BLaER1 treated with 17β-estradiol and CSF1 and Interleukin-3, amounts not matched to agents 10 nM and 100 nM (cell line): ENCODE results near the gene RPL29.
"Not testable (repeated sequence)": the region's sequence is repeated elsewhere in the genome, so short reads cannot be mapped to it uniquely, and the experiment has no call there.

Experiments
- H3K27ac ChIP-seq, 11 experiments: shearing (Covaris generic); formaldehyde crosslinking; 2 replicates each; pipeline ENCODE4 v1.8.1; 2022
- H3K27me3 ChIP-seq, 11 experiments: shearing (Covaris generic); formaldehyde crosslinking; 2 replicates each; pipeline ENCODE4 v1.8.1; 2022
- H3K36me3 ChIP-seq, 11 experiments: shearing (Covaris generic); formaldehyde crosslinking; 2 replicates each; pipeline ENCODE4 v1.8.1; 2022
- H3K4me1 ChIP-seq, 10 experiments: shearing (Covaris generic); formaldehyde crosslinking; 2 replicates each; pipeline ENCODE4 v1.8.1; 2022
- H3K4me2 ChIP-seq, 11 experiments: shearing (Covaris generic); formaldehyde crosslinking; 2 replicates each; pipeline ENCODE4 v1.8.1; 2022
- H3K4me3 ChIP-seq, 10 experiments: shearing (Covaris generic); formaldehyde crosslinking; 2 replicates each; pipeline ENCODE4 v1.8.1; 2022
- H3K9ac ChIP-seq, 11 experiments: shearing (Covaris generic); formaldehyde crosslinking; 2 replicates each; pipeline ENCODE4 v1.8.1; 2022
- H3K9me3 ChIP-seq, 11 experiments: shearing (Covaris generic); formaldehyde crosslinking; replicated peaks in 1 of 11; 2 replicates each; pipeline ENCODE4 v1.8.1; 2022
- H4K20me1 ChIP-seq, 11 experiments: shearing (Covaris generic); formaldehyde crosslinking; 2 replicates each; pipeline ENCODE4 v1.8.1; 2022
- Cebpa-rat ChIP-seq, 11 experiments: shearing (Covaris generic); IDR thresholded peaks; 2 replicates each; pipeline ENCODE4 v1.8.1; 2022

The RPL29 gene

DNA sequence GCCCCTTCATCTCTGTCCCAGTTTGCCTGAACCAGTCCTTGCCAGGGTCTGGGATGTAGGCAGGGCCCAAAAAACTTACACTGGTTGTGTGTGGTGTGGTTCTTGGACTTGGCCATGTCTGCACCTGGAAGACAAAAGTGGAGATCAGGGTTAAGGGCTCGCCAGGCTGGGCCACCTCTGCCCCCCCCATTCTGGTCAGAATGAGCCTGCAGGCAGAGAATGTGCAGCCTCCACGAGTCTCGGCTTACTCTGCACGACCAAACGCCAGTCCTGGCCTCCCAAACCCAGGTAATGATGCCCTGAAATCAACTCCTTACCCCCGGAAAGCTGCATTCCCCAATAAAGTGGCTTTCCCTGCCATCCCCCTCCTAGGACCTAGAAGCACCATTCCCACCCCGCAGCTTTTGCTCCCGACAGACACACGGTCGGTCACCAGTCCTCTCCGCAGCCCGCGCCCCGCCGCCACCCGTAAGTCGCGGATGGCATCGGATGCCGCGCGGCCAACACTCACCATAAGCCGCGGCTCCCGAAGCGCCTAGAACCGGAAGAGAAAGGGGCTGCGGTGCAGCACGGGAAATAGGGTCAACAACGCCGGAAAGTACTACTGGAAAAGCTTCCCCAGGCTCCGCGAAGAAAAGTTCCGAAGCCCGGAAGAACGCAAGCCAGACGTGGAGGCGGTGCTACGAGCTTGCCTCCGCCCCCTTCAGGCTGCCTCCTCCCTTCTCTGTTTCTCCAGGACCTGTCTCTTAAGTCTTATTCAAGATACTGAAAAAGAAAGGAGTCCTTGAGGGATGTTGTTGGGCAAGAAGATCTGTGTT, at the start of gene RPL29:
Gene RPL29 (minus strand): TSS at position 550 of the 818 bp plus-strand sequence. CDS start 434 bp downstream, at position 116.
- TF ChIP-seq Cebpa-rat (IDR thresholded peaks at IDR 0.05), result no peak
- H3K4me3 ChIP-seq, result peak within 1 kb of the TSS; percentile 75 to 97 (median 90)
- H3K27me3 ChIP-seq, result no peaks in the 10 kb centered on the region
- peaks cover 40 to 45% (median 42%) of the 10 kb centered on the region in 11 experiments for H3K36me3 ChIP-seq
- no peaks in the 10 kb centered on the region for H3K9me3 ChIP-seq
- peak within 1 kb of the TSS; percentile 94 to 99 (median 97) for H3K9ac ChIP-seq
- peak within 1 kb of the TSS; percentile 85 to 98 (median 95) for H3K27ac ChIP-seq
- peak within 1 kb of the TSS; percentile 97 to 100 (median 100) for H3K4me2 ChIP-seq
- peaks cover 37 to 48% (median 44%) of the 10 kb centered on the region in 10 experiments for H3K4me1 ChIP-seq
- peaks cover 33 to 45% (median 39%) of the 10 kb centered on the region in 11 experiments; a peak in 21 of 22 replicates for H4K20me1 ChIP-seq

DNA sequence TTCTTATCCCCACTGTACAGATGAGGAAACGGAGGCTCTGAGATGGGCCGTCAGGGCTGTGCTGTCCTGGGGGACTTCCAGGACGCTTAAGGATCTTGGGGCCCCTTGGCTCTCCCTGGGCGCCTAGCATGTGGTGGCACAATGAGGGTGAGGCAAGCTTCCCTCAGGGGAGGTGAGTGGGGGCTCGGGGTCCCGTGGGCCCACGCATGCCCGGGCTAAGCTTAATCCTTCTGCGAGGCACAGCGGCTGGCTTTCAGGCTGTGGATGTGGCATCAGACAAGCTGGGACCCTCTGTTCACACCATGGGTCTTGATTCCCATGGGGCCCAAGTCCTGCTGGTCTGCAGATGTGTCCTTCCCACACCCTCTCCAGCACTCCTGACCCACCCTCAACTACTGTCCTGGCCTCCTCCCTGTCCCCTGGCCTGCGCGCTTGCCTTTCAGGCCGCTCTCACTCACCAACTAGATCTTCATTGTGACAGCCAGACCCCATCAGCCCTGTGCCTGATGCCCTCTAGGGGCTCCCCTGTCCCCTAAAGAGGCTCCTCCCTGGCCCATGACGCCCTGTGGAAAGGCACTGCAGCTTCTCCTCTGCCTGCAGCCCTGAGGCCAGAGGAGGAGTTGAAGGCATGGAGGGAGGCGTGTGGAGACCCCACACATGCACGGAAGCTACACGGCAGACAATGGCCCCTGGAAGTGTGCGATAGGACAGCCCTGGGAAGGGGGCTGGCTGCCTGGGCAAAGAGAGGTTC, 49.3 kb upstream of the RPL29 start:
- Histone ChIP-seq H3K4me3 (no peak overlapping the region), H3K9ac (peak overlapping the region in 3 of 11 experiments; percentile 12 to 44 (median 32); a peak in 3 of 22 replicates), H3K4me2 (peak overlapping the region in 10 of 11 experiments; percentile 20 to 54 (median 36); a peak in 18 of 22 replicates), H3K27ac (peak overlapping the region in 2 of 11 experiments; percentile 13 to 31; a peak in 3 of 22 replicates), H3K4me1 (peaks cover 27 to 75% (median 69%) of the 10 kb centered on the region in 10 experiments), H3K9me3 (no peaks in the 10 kb centered on the region), H3K27me3 (no peaks in the 10 kb centered on the region), H4K20me1 (peaks cover 0 to 28% (median 10%) of the 10 kb centered on the region in 11 experiments; a peak in 12 of 22 replicates), H3K36me3 (peaks cover 16 to 30% (median 23%) of the 10 kb centered on the region in 11 experiments)
- no peak for TF ChIP-seq Cebpa-rat (IDR thresholded peaks at IDR 0.05)

DNA sequence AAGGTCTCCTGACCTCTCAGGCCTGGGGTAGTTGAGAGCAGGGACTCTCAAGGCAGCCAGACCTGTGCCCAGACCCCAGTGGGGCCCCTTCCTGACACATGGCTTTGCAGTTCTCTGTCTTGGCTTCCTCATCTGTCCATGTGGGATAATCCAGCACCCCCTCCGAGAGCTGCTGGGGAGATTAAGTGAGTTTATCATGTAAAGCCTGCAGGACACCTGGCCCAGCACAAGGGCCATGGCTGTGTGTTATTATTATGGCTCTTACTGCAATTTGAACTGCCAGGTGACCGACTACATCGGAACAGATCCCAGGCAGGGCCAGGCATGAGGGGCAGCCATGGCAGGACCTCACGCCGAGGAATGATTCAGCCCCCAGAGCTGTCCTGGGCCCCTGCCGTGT, 48.1 kb upstream of the RPL29 start:
- Histone ChIP-seq H3K4me2 (peak overlapping the region in 1 of 11 experiments; percentile 5; a peak in 1 of 22 replicates), H3K9ac (no peak overlapping the region), H4K20me1 (peaks cover 0 to 16% (median 2%) of the 10 kb centered on the region in 11 experiments; a peak in 5 of 22 replicates), H3K27ac (no peak overlapping the region), H3K9me3 (no peaks in the 10 kb centered on the region), H3K27me3 (no peaks in the 10 kb centered on the region), H3K36me3 (peaks cover 3 to 17% (median 12%) of the 10 kb centered on the region in 11 experiments; a peak in 18 of 22 replicates), H3K4me3 (no peak overlapping the region), H3K4me1 (peaks cover 17 to 65% (median 58%) of the 10 kb centered on the region in 10 experiments; a peak in 19 of 20 replicates)
- no peak for TF ChIP-seq Cebpa-rat (IDR thresholded peaks at IDR 0.05)

DNA sequence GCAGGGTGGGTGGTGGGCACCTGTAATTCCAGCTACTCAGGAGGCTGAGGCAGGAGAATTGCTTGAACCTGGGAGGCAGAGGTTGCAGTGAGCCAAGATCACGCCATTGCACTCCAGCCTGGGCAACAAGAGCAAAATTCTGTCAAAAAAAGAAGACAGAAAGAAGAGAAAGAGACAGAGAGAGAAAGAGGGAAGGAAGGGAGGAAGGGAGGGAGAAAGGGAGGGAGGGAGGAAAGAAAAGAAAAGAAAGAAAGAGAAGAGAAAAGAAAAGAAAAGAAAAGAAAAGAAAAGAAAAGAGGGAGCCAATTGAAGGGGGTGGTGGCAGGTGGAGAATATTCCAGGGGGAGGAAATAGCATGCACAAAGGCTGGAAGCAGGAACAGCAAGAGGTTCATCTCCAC, 47.3 kb upstream of the RPL29 start:
- H3K4me1 ChIP-seq, result peaks cover 17 to 64% (median 56%) of the 10 kb centered on the region in 10 experiments; a peak in 19 of 20 replicates
- H4K20me1 ChIP-seq, H3K27me3 ChIP-seq, H3K27ac ChIP-seq, H3K9ac ChIP-seq, H3K9me3 ChIP-seq, H3K4me3 ChIP-seq, H3K36me3 ChIP-seq: not testable (repeated sequence)
- peak overlapping the region in 1 of 11 experiments; percentile 5; a peak in 1 of 22 replicates for H3K4me2 ChIP-seq

DNA sequence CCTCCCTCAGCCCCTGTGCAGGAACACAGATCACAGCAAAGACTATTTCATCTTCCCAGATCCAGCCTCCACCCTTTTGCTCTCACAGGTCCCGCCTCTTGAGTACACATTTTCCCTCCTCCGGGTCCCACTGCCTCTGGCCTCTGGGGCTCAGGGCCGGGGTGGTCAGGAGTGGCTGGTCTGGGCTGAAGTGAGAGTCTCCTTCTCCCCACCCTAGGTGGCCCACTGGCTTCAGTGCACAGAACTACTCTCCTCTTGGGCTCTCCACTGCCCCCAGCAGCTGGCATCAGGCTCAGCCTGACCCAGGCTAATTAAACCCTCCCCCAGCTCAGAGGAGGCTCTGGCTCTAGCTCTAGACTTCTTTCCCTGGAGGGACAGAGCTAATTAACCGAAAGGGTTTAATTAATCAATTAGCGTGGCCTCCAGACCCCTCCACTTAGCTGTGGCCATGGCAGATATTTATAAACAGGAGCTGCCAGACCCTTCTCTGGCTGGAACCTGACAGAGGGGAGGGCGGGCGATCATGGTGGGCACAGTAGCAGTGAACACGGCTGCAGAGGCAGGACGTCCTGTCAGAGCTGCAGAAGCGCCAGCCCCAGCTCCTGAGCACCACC, 45.5 kb upstream of the RPL29 start:
- Histone ChIP-seq H4K20me1 (no peaks in the 10 kb centered on the region; a peak in 1 of 22 replicates), H3K27me3 (no peaks in the 10 kb centered on the region), H3K27ac (no peak overlapping the region), H3K4me1 (peaks cover 5 to 64% (median 55%) of the 10 kb centered on the region in 10 experiments; a peak in 19 of 20 replicates), H3K9ac (0 out of 22 replicates have a peak overlapping the region, but pooled peaks of 1 of the 11 experiments have one; percentile 2), H3K36me3 (no peaks in the 10 kb centered on the region), H3K9me3 (no peaks in the 10 kb centered on the region), H3K4me2 (peak overlapping the region in 6 of 11 experiments; percentile 28 to 47 (median 38); a peak in 9 of 22 replicates), H3K4me3 (no peak overlapping the region)
- TF ChIP-seq Cebpa-rat (IDR thresholded peaks at IDR 0.05), result no peak

DNA sequence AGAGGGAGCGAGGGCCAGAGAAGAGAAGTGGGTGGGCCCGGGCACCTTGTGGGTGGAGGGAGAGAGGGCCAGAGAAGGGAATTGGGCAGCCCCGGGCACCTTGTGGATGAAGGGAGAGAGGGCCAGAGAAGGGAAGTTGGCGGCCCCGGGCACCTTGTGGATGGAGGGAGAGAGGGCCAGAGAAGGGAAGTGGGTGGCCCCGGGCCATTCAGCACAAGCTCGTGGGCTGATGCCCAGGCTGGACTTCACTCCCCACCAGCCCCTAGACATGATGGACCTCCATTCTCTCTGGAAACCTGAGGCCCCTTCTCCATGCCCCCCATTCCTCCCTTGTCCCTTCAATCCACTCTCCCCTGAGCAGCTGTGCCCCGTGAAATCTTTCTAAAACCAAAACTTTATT, 44.9 kb upstream of the RPL29 start:
- H3K9me3 ChIP-seq, result no peaks in the 10 kb centered on the region
- no peaks in the 10 kb centered on the region for H4K20me1 ChIP-seq
- no peak overlapping the region for H3K27ac ChIP-seq
- no peak overlapping the region for H3K4me2 ChIP-seq
- no peak for TF ChIP-seq Cebpa-rat (IDR thresholded peaks at IDR 0.05)
- no peak overlapping the region for H3K4me3 ChIP-seq
- H3K27me3 ChIP-seq, result no peaks in the 10 kb centered on the region
- 0 out of 22 replicates have a peak overlapping the region, but pooled peaks of 1 of the 11 experiments have one; percentile 2 for H3K9ac ChIP-seq
- H3K4me1 ChIP-seq, result peaks cover 0 to 64% (median 55%) of the 10 kb centered on the region in 10 experiments; a peak in 17 of 20 replicates
- no peaks in the 10 kb centered on the region for H3K36me3 ChIP-seq

DNA sequence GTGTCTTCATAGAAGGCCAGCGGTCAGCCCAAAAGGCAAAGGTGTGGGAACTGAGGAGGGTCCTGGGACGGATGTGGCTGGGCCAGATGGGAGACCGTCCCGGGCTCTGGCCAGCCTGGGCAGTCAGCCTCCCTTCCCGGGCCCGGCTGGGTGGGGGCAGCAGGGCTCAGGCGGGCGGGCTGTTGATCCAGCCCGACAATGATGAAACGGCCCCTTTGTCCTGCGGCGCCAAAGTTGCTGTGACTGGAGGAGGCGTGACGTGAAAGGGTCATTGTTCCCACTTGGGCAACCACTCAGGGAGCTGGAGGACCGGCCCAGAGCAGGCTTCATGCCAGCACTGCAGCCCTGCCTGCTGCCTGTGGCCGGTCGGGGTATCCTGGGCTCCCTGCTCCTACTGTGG, 44.2 kb upstream of the RPL29 start:
- Histone ChIP-seq H3K4me2 (no peak overlapping the region), H3K27me3 (no peaks in the 10 kb centered on the region), H3K4me3 (no peak overlapping the region), H3K9me3 (no peaks in the 10 kb centered on the region), H3K9ac (no peak overlapping the region), H4K20me1 (no peaks in the 10 kb centered on the region), H3K36me3 (no peaks in the 10 kb centered on the region), H3K4me1 (peaks cover 0 to 60% (median 49%) of the 10 kb centered on the region in 10 experiments; a peak in 17 of 20 replicates), H3K27ac (no peak overlapping the region)
- TF ChIP-seq Cebpa-rat (IDR thresholded peaks at IDR 0.05), result no peak

DNA sequence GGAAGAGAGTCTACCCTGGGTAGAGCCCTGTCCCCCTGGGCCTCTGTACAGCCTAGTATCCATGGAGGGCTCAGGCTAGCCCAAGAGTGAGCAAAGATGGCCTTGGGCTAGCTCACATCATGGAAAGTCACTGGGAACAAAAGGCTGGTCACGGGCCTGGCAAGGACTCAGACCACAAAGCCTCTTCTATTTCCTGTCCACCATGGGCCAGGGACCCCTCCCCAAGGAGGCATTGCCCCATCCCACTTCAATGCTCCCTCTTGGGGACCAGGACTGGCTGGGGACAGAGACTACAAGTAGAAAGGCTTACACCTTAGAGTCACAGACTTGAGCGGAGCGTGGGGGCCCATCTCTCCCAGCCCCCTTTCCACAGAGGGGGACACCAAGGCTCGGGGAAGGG, 43.7 kb upstream of the RPL29 start:
- Histone ChIP-seq H3K4me1 (peaks cover 0 to 56% (median 45%) of the 10 kb centered on the region in 10 experiments; a peak in 15 of 20 replicates), H3K36me3 (no peaks in the 10 kb centered on the region), H3K4me2 (no peak overlapping the region), H3K9me3 (no peaks in the 10 kb centered on the region), H3K9ac (no peak overlapping the region), H4K20me1 (no peaks in the 10 kb centered on the region), H3K4me3 (no peak overlapping the region), H3K27me3 (no peaks in the 10 kb centered on the region), H3K27ac (no peak overlapping the region)
- no peak for TF ChIP-seq Cebpa-rat (IDR thresholded peaks at IDR 0.05)
